Osteoblast (primary cell): Measurements from ENCODE around the gene PRKAR2B. TPM values are rescaled to one million over a fixed set of nuclear protein-coding genes. Genes with fewer than 3 reads are reported as not detected.

Source experiments
- DNase-seq: peaks from one replicate; pipeline ENCODE4 v3.0.0; 2011; ENCODE audit warnings: low spot score, mixed read lengths; ENCODE audit not compliant: insufficient read length; ENCODE audit errors: missing footprints
- H2AFZ ChIP-seq: 2 replicates; pipeline ENCODE4 v1.6.0; 2011; ENCODE audit warnings: mild to moderate bottlenecking, low read length
- H3K27ac ChIP-seq: 2 replicates; pipeline ENCODE4 v1.5.1; 2011; ENCODE audit warnings: mild to moderate bottlenecking, low read depth, low read length, moderate library complexity
- H3K27me3 ChIP-seq: 2 replicates; pipeline ENCODE4 v1.6.0; 2012; ENCODE audit warnings: mild to moderate bottlenecking, control low read depth, inconsistent platforms, low read length, moderate library complexity; ENCODE audit not compliant: insufficient read depth
- H3K36me3 ChIP-seq: 2 replicates; pipeline ENCODE4 v1.5.1; 2011; ENCODE audit warnings: mild to moderate bottlenecking, low read length, control low read depth, moderate library complexity; ENCODE audit not compliant: insufficient read depth
- H3K4me1 ChIP-seq: 2 replicates; pipeline ENCODE4 v1.5.1; 2011; ENCODE audit warnings: mild to moderate bottlenecking, low read length, control low read depth, moderate library complexity; ENCODE audit not compliant: insufficient read depth
- H3K4me2 ChIP-seq: 2 replicates; pipeline ENCODE4 v1.6.0; 2011; ENCODE audit warnings: mild to moderate bottlenecking, low read length; ENCODE audit not compliant: insufficient read depth
- H3K4me3 ChIP-seq: fragments of 200-600 bp; sonication (generic); 3 replicates; pipeline ENCODE4 v1.5.1; 2012; ENCODE audit warnings: mild to moderate bottlenecking, low read length, inconsistent platforms; ENCODE audit not compliant: insufficient read depth
- H3K79me2 ChIP-seq: 2 replicates; pipeline ENCODE4 v1.6.0; 2012; ENCODE audit warnings: mild to moderate bottlenecking, low read length, control low read depth, inconsistent platforms; ENCODE audit not compliant: insufficient read depth
- H3K9me3 ChIP-seq: 2 replicates; pipeline ENCODE4 v1.5.1; 2011; ENCODE audit warnings: low read depth, low read length, control low read depth
- H4K20me1 ChIP-seq: 2 replicates; pipeline ENCODE4 v1.6.0; 2012; ENCODE audit warnings: mild to moderate bottlenecking, low read length, control low read depth; ENCODE audit not compliant: insufficient read depth
- CTCF ChIP-seq: IDR thresholded peaks from 2 replicates; pipeline ENCODE4 v1.5.1; 2011; ENCODE audit warnings: mild to moderate bottlenecking, low read depth, low read length, moderate library complexity; ENCODE audit errors: extremely low read depth
- total RNA-seq: library from RNA; depleted of rRNA; stranded (reverse); fragments of >200 nt; gene quantifications from 2 replicates; pipeline ENCODE4 v1.2.3, GENCODE V29; 2012

Gene PRKAR2B
- total RNA-seq, 1 donor = 2.5 TPM

- no peak overlapping the region for H3K4me3 ChIP-seq
- no peaks in the 10 kb centered on the region for H3K36me3 ChIP-seq
- no peak overlapping the region for H3K4me2 ChIP-seq
- no peaks in the 10 kb centered on the region for H3K27me3 ChIP-seq
- no peak for DNase-seq
- no peak overlapping the region for H3K27ac ChIP-seq
- no peak overlapping the region for H2AFZ ChIP-seq
- no peaks in the 10 kb centered on the region for H3K4me1 ChIP-seq
- H4K20me1 ChIP-seq = no peaks in the 10 kb centered on the region
- H3K79me2 ChIP-seq = no peaks in the 10 kb centered on the region
- H3K9me3 ChIP-seq = no peaks in the 10 kb centered on the region
- no peak for TF ChIP-seq CTCF
Measured at GRCh38 chr7:107007892-107008287, 36.6 kb upstream of the PRKAR2B start.

GRCh38 chr7:107009846-107010203 is 34.7 kb upstream of the PRKAR2B start:
- Histone ChIP-seq H3K4me1 (no peaks in the 10 kb centered on the region), H2AFZ (no peak overlapping the region), H3K9me3 (no peaks in the 10 kb centered on the region), H3K4me3 (no peak overlapping the region), H3K27ac (no peak overlapping the region), H3K79me2 (no peaks in the 10 kb centered on the region), H4K20me1 (no peaks in the 10 kb centered on the region), H3K27me3 (no peaks in the 10 kb centered on the region), H3K36me3 (no peaks in the 10 kb centered on the region), H3K4me2 (no peak overlapping the region)
- TF ChIP-seq CTCF = no peak
- no peak for DNase-seq

GRCh38 chr7:107012691-107013090 is 31.8 kb upstream of the PRKAR2B start:
- Histone ChIP-seq H4K20me1 (no peaks in the 10 kb centered on the region), H3K79me2 (no peaks in the 10 kb centered on the region), H3K27me3 (no peaks in the 10 kb centered on the region), H3K4me3 (no peak overlapping the region), H3K36me3 (no peaks in the 10 kb centered on the region), H3K4me1 (no peaks in the 10 kb centered on the region), H3K9me3 (no peaks in the 10 kb centered on the region), H3K27ac (no peak overlapping the region), H2AFZ (no peak overlapping the region), H3K4me2 (no peak overlapping the region)
- TF ChIP-seq CTCF = no peak
- no peak for DNase-seq

GRCh38 chr7:107014387-107015023 is 30.0 kb upstream of the PRKAR2B start:
- no peak for DNase-seq
- Histone ChIP-seq H3K79me2 (no peaks in the 10 kb centered on the region), H2AFZ (no peak overlapping the region), H3K27ac (no peak overlapping the region), H3K4me2 (no peak overlapping the region), H3K4me3 (no peak overlapping the region), H3K4me1 (no peaks in the 10 kb centered on the region), H3K36me3 (no peaks in the 10 kb centered on the region), H3K27me3 (no peaks in the 10 kb centered on the region), H4K20me1 (no peaks in the 10 kb centered on the region), H3K9me3 (no peaks in the 10 kb centered on the region)
- TF ChIP-seq CTCF = no peak
